Medulla oblongata (tissue), 1 donor: ENCODE results near the gene DMRTC2.

Experiments
- DNase-seq: peaks from one replicate; pipeline ENCODE4 v3.0.0-alpha.2; 2015; ENCODE audit errors: extremely low spot score

Gene DMRTC2

GRCh38 chr19:41889896-41890295 lies 45.1 kb downstream of the DMRTC2 start:
- DNase-seq, result no peak

- DNase-seq, result no peak
These were observed 46.1 kb downstream of the DMRTC2 start for GRCh38 chr19:41890936-41891335.

GRCh38 chr19:41892173-41892902 lies 47.5 kb downstream of the DMRTC2 start:
- no peak for DNase-seq

GRCh38 chr19:41893899-41894298 lies 49.1 kb downstream of the DMRTC2 start:
- DNase-seq, result no peak

- DNase-seq, result no peak
These were observed 49.5 kb downstream of the DMRTC2 start for GRCh38 chr19:41894350-41894749.

GRCh38 chr19:41895745-41896580 lies 51.1 kb downstream of the DMRTC2 start:
- DNase-seq, result no peak

GRCh38 chr19:41896581-41896942 lies 51.7 kb downstream of the DMRTC2 start:
- DNase-seq, result no peak

- DNase-seq, result no peak
These were observed 52.3 kb downstream of the DMRTC2 start for GRCh38 chr19:41897181-41897580.

- no peak for DNase-seq
These were observed 53.0 kb downstream of the DMRTC2 start for GRCh38 chr19:41897820-41898219.

- DNase-seq, result no peak
These were observed 53.4 kb downstream of the DMRTC2 start for GRCh38 chr19:41898235-41898634.
